Peyer's patch (tissue), 4 donors: ENCODE measurements around the gene ZBTB20.

Experiments
- POLR2A ChIP-seq, 2 donors: fragments of 450-650 bp; IDR thresholded peaks; one replicate each; pipeline ENCODE4 v1.5.1; 2017; ENCODE audit warnings: antibody characterized with exemption in 2 of 2, mild to moderate bottlenecking in 2 of 2, moderate library complexity in 2 of 2
- TF ChIP-seq, protein P1 (sequence below), 6 experiments: fragments of 450-650 bp in 4 of 6; fragments of 200-600 bp in 2 of 6; sonication (generic) in 1 of 6; IDR thresholded peaks; one replicate each; pipeline ENCODE4 v1.5.1; 2017 to 2019; ENCODE audit warnings: antibody characterized with exemption in 6 of 6, mild to moderate bottlenecking in 3 of 6, moderate library complexity in 1 of 6

DNA sequence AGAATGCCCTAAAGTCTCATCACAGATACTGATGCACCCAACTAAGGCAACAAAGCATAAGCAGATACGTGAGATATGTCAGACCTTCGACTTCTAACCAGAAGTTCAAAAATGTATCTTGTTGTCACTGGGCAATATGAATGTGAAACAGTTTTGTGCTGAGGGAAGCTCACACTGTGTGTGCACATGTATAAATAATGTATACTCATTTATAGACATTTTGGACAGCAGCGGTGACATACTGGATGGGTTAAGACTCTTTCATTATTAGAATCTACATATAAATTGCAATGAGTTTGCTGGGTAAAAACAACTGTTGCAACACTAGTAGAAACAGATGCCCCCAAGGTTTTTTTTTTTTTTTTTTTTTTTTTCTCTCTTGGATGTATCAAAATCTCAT, 815.4 kb downstream of the ZBTB20 start:
- TF ChIP-seq, protein P1, sequence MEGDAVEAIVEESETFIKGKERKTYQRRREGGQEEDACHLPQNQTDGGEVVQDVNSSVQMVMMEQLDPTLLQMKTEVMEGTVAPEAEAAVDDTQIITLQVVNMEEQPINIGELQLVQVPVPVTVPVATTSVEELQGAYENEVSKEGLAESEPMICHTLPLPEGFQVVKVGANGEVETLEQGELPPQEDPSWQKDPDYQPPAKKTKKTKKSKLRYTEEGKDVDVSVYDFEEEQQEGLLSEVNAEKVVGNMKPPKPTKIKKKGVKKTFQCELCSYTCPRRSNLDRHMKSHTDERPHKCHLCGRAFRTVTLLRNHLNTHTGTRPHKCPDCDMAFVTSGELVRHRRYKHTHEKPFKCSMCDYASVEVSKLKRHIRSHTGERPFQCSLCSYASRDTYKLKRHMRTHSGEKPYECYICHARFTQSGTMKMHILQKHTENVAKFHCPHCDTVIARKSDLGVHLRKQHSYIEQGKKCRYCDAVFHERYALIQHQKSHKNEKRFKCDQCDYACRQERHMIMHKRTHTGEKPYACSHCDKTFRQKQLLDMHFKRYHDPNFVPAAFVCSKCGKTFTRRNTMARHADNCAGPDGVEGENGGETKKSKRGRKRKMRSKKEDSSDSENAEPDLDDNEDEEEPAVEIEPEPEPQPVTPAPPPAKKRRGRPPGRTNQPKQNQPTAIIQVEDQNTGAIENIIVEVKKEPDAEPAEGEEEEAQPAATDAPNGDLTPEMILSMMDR (IDR thresholded peaks at IDR 0.05) = no peak
- no peak for TF ChIP-seq POLR2A (IDR thresholded peaks at IDR 0.05)
